ENCODE data around the gene MYOZ2. TPM values are rescaled to one million over a fixed set of nuclear protein-coding genes. Genes with fewer than 3 reads are reported as not detected.

The MYOZ2 gene
- polyA plus RNA-seq, 1 experiment, result 0.10 TPM

DNA sequence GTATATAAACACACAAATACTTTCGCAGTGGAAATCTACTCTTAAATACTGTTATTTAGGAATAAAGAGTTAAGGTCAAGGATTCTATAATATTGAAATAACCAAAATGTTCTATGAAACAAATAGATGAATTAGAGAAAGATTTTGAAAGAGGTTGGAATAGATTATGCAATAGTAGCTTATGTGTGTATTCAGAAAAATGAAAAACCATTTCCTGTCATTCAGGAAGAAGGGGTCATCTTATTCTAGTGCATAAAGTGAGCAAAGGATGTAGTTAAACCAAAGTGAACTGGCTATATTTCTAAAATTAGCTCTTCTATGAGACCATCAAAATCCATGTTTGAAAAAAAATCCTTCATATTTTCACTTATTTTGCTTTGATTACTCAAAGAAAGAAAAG is 30.0 kb upstream of the MYOZ2 start:
- TF ChIP-seq CTCF (IDR thresholded peaks at IDR 0.05; ENCODE audit: low read depth, low read length), result no peak
- H3K27me3 ChIP-seq (ENCODE audit: control insufficient read depth, insufficient read depth, low read length), result no peaks in the 10 kb centered on the region
- no peaks in the 10 kb centered on the region; the same call in 1 of the 2 replicates for H3K9me3 ChIP-seq (ENCODE audit: control insufficient read depth, insufficient read depth, low read length)
- H3K27ac ChIP-seq (ENCODE audit: low read depth, low read length), result no peak overlapping the region
- no peak overlapping the region for H3K4me3 ChIP-seq (ENCODE audit: low read depth, low read length)
- DNase-seq (ENCODE audit: low read depth, low spot score), result no peak
- CTCF ChIA-PET, result interaction anchor here (0.6 kb wide), 1 partner anchor 240 kb away, joined by 3 read pairs; no protein-coding TSS in a partner anchor
- POLR2A ChIA-PET, result no interaction called here

GRCh38 chr4:119106036-119107000 is 29.3 kb upstream of the MYOZ2 start:
- TF ChIP-seq CTCF (IDR thresholded peaks at IDR 0.05; ENCODE audit: low read depth, low read length), result no peak
- no peak for DNase-seq (ENCODE audit: low read depth, low spot score)
- ChIA-PET POLR2A (no interaction called here), CTCF (no interaction called here)
- no peak overlapping the region for H3K27ac ChIP-seq (ENCODE audit: low read depth, low read length)
- no peak overlapping the region for H3K4me3 ChIP-seq (ENCODE audit: low read depth, low read length)
- no peaks in the 10 kb centered on the region for H3K27me3 ChIP-seq (ENCODE audit: control insufficient read depth, insufficient read depth, low read length)
- no peaks in the 10 kb centered on the region; the same call in 1 of the 2 replicates for H3K9me3 ChIP-seq (ENCODE audit: control insufficient read depth, insufficient read depth, low read length)

DNA sequence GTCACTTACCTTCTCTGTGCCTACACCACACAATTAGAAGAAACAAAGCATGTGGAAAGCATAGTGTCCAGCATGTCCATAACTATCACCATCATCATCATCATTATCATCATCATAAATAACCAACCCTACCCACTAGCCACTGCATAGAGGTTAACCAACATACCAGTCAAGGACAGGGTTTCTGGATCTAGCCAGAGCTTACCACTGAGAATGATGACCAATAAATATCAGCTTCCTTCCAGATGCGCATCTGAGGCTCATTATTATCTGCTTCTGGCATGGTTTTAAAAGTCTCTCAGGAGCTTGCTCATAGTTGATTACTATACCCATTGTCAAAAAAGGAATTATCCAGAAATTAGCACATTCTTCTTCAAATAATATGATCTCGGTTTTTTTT is 25.5 kb upstream of the MYOZ2 start:
- POLR2A ChIA-PET, result no interaction called here
- TF ChIP-seq CTCF (IDR thresholded peaks at IDR 0.05; ENCODE audit: low read depth, low read length), result no peak
- no peak for DNase-seq (ENCODE audit: low read depth, low spot score)
- Histone ChIP-seq H3K27me3 (ENCODE audit: control insufficient read depth, insufficient read depth, low read length) (no peaks in the 10 kb centered on the region), H3K4me3 (ENCODE audit: low read depth, low read length) (no peak overlapping the region), H3K27ac (ENCODE audit: low read depth, low read length) (no peak overlapping the region), H3K9me3 (ENCODE audit: control insufficient read depth, insufficient read depth, low read length) (no peaks in the 10 kb centered on the region; the same call in 1 of the 2 replicates)
- CTCF ChIA-PET, result interaction anchor here (0.6 kb wide), 1 partner anchor 104 kb away, joined by 3 read pairs; no protein-coding TSS in a partner anchor

GRCh38 chr4:119111296-119111695 is 24.3 kb upstream of the MYOZ2 start:
- ChIA-PET CTCF (no interaction called here), POLR2A (no interaction called here)
- TF ChIP-seq CTCF (IDR thresholded peaks at IDR 0.05; ENCODE audit: low read depth, low read length), result no peak

DNA sequence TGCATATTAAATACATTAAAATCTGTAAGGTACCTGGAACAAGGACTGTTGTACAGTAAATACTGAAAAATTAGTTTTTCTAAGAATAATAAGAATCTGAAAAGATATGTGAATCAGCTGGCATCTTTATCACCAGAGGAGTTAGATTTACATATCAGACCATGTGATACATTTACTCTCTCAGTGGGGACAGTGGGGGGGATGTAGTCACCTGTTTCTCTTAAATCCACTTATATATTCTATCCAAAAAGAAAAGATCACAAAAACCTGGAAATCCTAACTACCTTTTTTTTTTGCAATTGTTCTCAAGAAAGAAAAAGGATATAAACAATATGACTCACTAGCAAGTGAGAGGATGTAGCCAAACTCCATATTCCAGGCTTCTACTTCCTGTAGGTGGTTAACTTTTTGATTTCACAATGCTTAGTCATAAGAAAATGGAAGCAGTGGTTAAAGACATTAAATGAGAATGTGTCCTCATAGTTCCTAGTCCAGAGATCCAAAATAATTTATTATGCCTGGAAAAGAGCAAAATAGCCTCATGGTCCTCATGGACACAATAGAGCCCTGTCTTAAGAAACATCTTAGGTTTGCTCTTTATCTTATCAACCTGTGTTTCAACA is 22.5 kb upstream of the MYOZ2 start:
- peak; percentile 68 for DNase-seq (ENCODE audit: low read depth, low spot score)
- ChIA-PET CTCF (no interaction called here), POLR2A (interaction anchor here (0.6 kb wide), 1 partner anchor 10 kb away, joined by 4 read pairs; no protein-coding TSS in a partner anchor)
- no peak overlapping the region for H3K4me3 ChIP-seq (ENCODE audit: low read depth, low read length)
- no peak for TF ChIP-seq CTCF (IDR thresholded peaks at IDR 0.05; ENCODE audit: low read depth, low read length)
- no peaks in the 10 kb centered on the region; the same call in 1 of the 2 replicates for H3K9me3 ChIP-seq (ENCODE audit: control insufficient read depth, insufficient read depth, low read length)
- H3K27ac ChIP-seq (ENCODE audit: low read depth, low read length), result no peak overlapping the region
- no peaks in the 10 kb centered on the region for H3K27me3 ChIP-seq (ENCODE audit: control insufficient read depth, insufficient read depth, low read length)

More at GRCh38 chr4:119111296-119111695, 24.3 kb upstream of the MYOZ2 start:
- Histone ChIP-seq H3K9me3 (ENCODE audit: control insufficient read depth, insufficient read depth, low read length) (no peaks in the 10 kb centered on the region; the same call in 1 of the 2 replicates), H3K4me3 (ENCODE audit: low read depth, low read length) (no peak overlapping the region), H3K27me3 (ENCODE audit: control insufficient read depth, insufficient read depth, low read length) (no peaks in the 10 kb centered on the region), H3K27ac (ENCODE audit: low read depth, low read length) (no peak overlapping the region)
- DNase-seq (ENCODE audit: low read depth, low spot score), result no peak
